HG03575 (cell line): ENCODE data around the gene RER1.
A peak's percentile ranks its signal among the peaks of the same experiment; 100 is the strongest.

Source experiments
- ATAC-seq: cut with Tn5 transposase; IDR thresholded peaks from one replicate; pipeline ENCODE4 v1.9.1; 2021; ENCODE audit not compliant: unreplicated experiment, insufficient number of reproducible peaks, low FRiP score; ENCODE audit errors: extremely low read depth

The RER1 gene, protein sequence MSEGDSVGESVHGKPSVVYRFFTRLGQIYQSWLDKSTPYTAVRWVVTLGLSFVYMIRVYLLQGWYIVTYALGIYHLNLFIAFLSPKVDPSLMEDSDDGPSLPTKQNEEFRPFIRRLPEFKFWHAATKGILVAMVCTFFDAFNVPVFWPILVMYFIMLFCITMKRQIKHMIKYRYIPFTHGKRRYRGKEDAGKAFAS

DNA sequence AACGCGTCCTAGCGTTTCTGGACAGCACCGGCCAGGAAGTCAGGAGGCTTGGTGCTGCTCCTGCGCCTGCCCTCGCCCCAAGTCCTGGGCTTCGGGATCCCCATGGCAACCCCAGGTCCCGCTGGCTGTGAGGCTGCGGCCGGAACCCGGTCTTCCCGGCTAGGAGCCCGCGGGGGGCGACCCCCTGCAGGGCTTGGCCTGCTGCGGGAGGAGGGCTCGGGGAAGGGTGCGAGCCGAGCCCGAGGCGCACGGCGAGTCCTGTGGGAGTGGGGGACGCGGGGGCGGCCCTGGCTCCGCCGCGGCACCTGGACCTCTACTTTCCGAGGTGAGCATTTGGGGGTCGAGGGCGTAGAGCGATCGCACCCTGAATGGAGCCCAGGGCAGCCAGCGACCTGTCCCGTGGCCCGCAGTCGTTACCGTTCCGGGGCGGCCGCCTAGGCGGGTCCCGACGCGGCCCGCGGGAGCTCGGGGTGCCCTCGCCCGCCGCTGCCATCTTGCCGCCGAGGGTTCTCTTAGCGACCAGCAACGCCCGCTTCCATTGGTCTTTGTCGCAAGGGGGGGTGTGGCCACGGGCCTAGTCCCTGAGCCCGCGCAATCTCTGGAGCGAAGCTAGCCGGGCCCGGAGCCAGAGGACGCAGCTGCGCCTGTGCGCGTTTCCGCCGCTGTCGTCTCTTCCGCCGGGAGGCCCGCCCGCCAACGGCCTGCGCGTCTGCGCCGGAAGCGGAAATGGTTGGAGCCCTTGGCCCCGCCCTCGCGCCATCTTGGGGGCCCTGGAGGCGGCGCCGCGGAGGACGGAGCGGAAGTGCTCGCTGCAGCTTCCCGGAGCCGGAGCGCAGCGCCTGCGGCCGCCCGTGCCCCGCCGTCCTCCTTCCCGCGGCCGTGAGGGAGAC is at the start of gene RER1, which contains the start of gene MORN1:
RER1 (plus strand) TSS at position 801 of the 890 bp plus-strand sequence. CDS start 3,950 bp downstream, outside the sequence.
MORN1 (minus strand) TSS at position 514 of the 890 bp plus-strand sequence; CDS start at position 493, 21 bp downstream.
- ATAC-seq, result peak; percentile 66

DNA sequence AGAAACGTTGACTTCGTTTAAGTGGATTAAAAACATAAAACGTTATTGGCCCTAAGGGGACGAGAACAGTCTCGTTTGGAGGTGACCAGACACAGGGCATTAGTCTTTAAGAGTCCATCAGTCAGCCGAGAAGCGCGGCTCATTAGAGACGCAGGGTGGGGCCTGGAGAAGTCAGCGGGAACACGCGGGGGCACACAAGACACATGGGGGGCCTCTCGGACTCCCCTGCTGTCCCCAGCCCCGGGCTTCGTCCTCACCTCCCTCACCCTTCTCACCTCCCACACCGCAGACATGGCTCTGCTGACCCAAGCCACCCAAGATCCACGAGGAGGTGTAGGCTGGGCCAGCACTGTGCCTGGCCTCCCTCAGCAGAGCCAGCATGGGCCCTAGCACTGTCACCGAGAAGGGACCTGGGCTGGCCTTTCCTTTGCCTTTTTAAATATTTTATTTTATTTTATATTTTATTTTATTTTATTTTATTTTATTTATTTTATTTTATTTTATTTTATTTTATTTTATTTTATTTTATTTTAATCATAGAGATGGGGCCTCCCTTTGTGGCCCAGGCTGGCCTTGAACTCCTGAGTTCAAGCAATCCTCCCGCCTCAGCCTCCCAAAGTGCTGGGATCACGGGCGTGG is 49.1 kb upstream of the RER1 start:
- no peak for ATAC-seq

GRCh38 chr1:2343023-2343935 is 48.4 kb upstream of the RER1 start:
- ATAC-seq, result no peak

DNA sequence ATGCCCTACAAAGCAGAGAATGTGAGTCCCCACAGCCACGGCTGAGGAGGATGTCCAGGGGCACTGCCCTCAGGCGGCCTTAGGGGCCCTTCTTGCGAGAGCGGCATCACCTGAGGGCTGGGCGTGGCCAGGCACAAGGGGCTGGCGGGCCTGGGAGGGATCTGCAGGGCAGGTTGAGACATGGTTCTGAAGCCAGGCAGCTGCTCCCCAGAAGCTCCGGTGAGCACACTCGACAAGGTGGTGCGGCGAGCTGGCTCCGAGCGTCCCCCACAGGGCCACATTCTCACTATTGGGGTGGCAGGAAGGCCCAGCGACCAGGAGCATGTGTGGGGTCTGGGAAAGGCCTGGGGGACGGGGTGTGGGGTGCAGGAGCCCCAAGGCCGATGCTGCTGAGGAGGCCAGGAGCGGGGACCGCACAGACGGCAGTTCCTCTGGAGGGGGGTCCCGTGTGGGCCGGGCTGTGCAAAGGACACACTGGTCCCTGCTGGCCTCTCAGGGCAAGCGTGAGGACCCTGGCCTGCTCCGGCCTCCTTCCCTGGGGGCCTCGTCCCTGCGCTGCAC is 47.4 kb upstream of the RER1 start:
- ATAC-seq, result no peak

- ATAC-seq, result no peak
Observed at GRCh38 chr1:2344744-2345296, 46.8 kb upstream of the RER1 start.

DNA sequence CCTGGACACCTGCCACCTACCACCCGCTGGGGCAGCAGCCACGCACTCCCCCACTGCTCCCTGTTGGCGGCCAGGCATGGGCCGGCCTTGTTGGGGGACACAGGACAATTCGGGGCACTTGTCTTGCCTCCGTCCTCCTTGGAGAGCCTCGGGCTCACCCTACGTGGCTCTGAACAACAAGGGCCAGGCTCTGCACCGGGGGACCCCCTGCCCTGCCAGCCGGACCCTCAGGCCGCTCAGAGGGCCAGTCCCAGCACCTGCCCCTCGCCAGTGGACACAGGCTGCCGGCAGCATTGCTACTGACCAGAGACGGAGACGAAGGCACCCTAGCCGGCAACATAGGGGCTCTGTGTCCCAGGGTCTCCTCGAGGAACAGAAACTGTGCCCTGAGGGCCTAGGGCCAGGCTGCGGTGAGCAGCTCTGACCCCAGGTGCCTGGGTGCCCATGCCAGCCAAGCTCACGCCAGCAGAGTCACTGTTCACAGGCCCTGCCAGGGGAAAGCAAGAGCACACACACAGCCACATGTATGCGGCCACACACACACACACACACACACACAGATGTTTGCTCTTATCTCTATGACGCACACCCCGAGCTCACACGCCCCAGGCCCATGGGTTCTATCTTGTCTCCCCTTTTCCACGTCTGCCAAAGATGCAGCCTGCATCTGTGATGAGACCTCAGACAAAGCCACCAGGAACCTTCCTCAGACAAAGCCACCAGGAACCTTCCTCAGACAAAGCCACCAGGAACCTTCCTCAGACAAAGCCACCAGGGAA is 46.2 kb upstream of the RER1 start:
- ATAC-seq, result no peak

- ATAC-seq, result no peak
Observed at GRCh38 chr1:2346691-2347408, 44.8 kb upstream of the RER1 start.

DNA sequence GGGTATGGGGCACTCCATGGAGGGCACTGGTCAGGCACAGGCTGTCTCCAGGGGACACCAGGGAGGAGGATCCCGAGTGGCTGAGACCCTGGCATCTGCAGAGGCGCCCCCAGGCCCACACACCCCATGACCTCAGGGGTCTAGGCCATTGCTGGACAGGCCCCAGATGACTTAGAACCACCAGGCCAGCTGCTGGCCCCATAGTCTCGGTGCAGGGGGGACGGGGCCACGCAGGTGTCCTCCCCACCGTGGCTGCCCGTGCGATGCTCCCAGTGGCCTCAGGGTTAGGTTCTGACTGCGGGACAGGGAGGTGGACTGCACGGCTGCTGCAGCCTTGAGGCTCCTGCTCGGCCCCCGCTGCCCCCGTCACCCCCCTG is 44.2 kb upstream of the RER1 start:
- no peak for ATAC-seq

DNA sequence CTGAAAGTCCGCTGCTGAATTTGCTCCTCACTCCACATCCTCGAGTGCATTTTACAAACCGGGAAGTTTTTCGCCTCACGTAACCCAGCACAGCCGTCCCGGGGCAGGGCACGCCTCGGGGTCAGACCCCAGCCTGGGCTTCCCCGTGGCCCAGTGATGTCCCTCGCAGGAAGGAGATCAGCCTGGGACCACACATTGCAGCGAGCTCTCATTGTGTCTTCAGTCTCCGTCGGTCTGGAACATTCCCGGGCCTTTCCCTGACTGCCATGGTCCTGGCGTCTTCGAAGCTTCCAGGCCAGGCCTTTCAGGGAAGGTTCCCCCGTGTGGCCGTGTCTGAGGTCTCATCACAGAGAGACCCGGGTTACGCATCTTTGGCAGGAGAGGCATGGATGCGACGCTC is 43.7 kb upstream of the RER1 start:
- ATAC-seq, result no peak

DNA sequence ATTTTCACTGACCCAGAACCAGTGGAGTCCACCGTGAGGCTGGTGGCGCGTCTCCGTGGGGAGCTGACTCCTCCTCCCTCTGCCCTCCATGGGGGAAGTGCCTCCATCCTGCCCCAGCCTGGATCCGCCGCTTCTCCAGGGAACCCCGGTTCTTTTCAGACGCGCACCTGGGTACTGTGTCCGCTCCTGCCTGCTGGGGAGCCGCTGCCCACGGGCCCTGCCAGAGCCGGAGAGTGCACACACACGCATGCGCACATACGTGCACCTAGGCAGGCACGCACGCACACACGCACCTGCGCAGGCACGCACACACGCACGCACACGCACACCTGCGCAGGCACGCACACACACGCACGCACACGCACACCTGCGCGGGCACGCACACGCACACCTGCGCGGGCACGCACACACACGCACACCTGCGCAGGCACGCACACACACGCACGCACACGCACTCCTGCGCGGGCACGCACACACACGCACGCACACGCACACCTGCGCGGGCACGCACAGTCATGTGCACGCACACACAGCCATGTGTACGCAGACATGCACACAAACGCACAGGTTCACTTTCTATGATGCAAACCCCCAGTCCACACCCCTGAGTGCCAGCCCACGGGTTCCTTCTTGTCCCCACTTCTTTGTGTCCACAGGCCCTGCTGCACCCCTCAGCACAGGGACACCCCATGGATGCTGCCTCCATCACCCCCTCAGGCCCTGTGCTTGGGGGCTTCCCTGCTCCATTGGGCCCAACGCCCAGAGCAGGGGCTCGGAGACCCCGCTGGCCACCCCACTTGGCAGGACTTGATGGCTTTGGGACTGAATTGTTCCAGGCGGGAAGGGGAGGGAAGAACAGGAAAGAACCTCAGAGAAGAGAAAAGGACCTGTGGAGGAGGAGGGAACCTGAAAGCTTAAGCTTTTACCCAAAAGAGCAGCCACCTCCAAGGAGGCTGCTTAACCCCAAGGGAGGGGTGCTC is 43.0 kb upstream of the RER1 start:
- no peak for ATAC-seq

DNA sequence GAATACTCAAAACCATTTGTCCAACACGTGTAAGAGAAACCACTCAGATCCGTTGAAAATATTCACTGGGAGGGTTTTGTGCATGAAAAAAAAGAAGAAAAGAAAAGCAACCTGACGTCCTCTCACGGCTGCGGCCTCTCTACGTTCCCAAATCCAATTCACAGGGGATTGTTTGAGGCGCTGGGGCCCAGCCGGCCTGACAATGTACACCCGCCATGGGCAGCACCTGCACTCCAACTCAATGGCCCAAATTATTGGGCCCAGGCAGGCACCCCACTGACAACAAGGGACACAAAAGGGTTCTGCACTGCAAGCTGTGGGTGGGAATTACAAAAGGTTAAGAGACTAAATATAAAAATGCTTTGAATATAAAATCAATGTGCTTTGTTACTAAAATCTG is 41.8 kb upstream of the RER1 start:
- no peak for ATAC-seq

GRCh38 chr1:2350501-2350900 is 41.1 kb upstream of the RER1 start:
- no peak for ATAC-seq

GRCh38 chr1:2350911-2351655 is 40.6 kb upstream of the RER1 start:
- ATAC-seq, result no peak

- ATAC-seq, result no peak
Observed at GRCh38 chr1:2351723-2352122, 39.9 kb upstream of the RER1 start.

DNA sequence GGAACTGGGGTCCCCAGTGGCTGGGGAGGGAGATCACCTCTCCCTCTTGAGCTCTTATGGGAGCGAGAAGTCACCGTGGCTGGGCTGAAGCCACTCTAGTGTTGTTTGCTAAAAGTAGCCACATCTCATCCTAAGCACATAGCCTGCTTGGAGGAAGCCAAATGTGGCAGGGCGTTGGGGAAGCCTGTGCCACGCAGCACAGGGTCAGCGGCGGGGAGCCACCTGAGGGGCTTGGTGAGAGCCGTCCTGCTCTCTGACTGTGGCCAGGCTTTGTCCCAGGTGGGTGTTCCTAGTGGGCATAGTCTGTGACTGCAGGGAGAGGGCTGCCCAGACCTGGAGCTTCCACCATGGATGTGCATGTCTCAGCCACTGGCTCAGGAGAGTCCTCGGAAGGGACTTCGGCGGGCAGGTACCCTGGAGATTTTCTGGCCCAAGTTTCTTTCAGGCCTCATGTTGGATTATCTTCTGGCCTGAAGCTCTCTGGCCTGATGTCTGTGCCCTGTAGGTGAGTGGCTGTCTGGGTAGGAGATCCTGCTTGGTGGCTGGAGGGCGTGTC is 39.2 kb upstream of the RER1 start:
- no peak for ATAC-seq
